DND-41 (cell line): ENCODE data around the gene HIVEP1.

ENCODE experiments used
- ATAC-seq: fragments of 200-7000 bp; cut with Tn5 transposase; 3 replicates; pipeline ENCODE4 v1.9.1; 2021; ENCODE audit warnings: low read depth; ENCODE audit not compliant: insufficient read depth
- DNase-seq: peaks from one replicate; pipeline ENCODE4 v3.0.0-alpha.2; 2020
- H2AFZ ChIP-seq: 2 replicates; pipeline ENCODE4 v1.6.0; 2012; ENCODE audit warnings: low read depth, low read length
- H3K27ac ChIP-seq: 2 replicates; pipeline ENCODE4 v1.5.1; 2012; ENCODE audit warnings: low read length, inconsistent platforms
- H3K27me3 ChIP-seq: fragments of 200-600 bp; sonication (generic); 2 replicates; pipeline ENCODE4 v1.6.0; 2012; ENCODE audit warnings: low read length, mild to moderate bottlenecking, inconsistent platforms; ENCODE audit not compliant: insufficient read depth, poor library complexity
- H3K36me3 ChIP-seq: 2 replicates; pipeline ENCODE4 v1.5.1; 2012; ENCODE audit warnings: low read length, inconsistent platforms; ENCODE audit not compliant: insufficient read depth
- H3K4me1 ChIP-seq: 2 replicates; pipeline ENCODE4 v1.5.1; 2012; ENCODE audit warnings: mild to moderate bottlenecking, low read length; ENCODE audit not compliant: insufficient read depth
- H3K4me2 ChIP-seq: 2 replicates; pipeline ENCODE4 v1.6.0; 2012; ENCODE audit warnings: mild to moderate bottlenecking, moderate library complexity, low read length, inconsistent platforms; ENCODE audit not compliant: insufficient read depth
- H3K4me3 ChIP-seq, 2 experiments: fragments of 200-600 bp in 1 of 2; shearing (Covaris generic) in 1 of 2; 2 replicates each; pipeline ENCODE4 v1.5.1; 2012 to 2016; ENCODE audit warnings: inconsistent platforms in 2 of 2, low read length in 2 of 2, mild to moderate bottlenecking in 2 of 2, low read depth in 1 of 2, moderate library complexity in 1 of 2
- H3K79me2 ChIP-seq: 2 replicates; pipeline ENCODE4 v1.6.0; 2012; ENCODE audit warnings: low read length, inconsistent platforms; ENCODE audit not compliant: insufficient read depth
- H3K9ac ChIP-seq: 2 replicates; pipeline ENCODE4 v1.6.0; 2012; ENCODE audit warnings: low read depth, mild to moderate bottlenecking, inconsistent platforms, low read length, moderate library complexity
- H3K9me3 ChIP-seq: 2 replicates; pipeline ENCODE4 v1.5.1; 2012; ENCODE audit warnings: low read length, moderate library complexity, mild to moderate bottlenecking, inconsistent platforms; ENCODE audit not compliant: insufficient read depth, severe bottlenecking
- H4K20me1 ChIP-seq: 2 replicates; pipeline ENCODE4 v1.6.0; 2012; ENCODE audit warnings: low read length; ENCODE audit not compliant: insufficient read depth
- EZH2 ChIP-seq: IDR thresholded peaks from 3 replicates; pipeline ENCODE4 v1.6.1; 2012; ENCODE audit warnings: borderline replicate concordance, low read depth, mild to moderate bottlenecking, moderate library complexity, low read length, inconsistent platforms; ENCODE audit not compliant: severe bottlenecking
- TF ChIP-seq, protein P1 (sequence below): IDR thresholded peaks from 2 replicates; pipeline ENCODE4 v1.5.1; 2012; ENCODE audit warnings: borderline replicate concordance, low read length, moderate library complexity, mild to moderate bottlenecking; ENCODE audit not compliant: poor library complexity, severe bottlenecking; ENCODE audit errors: extremely low read depth

HIVEP1 gene

DNA sequence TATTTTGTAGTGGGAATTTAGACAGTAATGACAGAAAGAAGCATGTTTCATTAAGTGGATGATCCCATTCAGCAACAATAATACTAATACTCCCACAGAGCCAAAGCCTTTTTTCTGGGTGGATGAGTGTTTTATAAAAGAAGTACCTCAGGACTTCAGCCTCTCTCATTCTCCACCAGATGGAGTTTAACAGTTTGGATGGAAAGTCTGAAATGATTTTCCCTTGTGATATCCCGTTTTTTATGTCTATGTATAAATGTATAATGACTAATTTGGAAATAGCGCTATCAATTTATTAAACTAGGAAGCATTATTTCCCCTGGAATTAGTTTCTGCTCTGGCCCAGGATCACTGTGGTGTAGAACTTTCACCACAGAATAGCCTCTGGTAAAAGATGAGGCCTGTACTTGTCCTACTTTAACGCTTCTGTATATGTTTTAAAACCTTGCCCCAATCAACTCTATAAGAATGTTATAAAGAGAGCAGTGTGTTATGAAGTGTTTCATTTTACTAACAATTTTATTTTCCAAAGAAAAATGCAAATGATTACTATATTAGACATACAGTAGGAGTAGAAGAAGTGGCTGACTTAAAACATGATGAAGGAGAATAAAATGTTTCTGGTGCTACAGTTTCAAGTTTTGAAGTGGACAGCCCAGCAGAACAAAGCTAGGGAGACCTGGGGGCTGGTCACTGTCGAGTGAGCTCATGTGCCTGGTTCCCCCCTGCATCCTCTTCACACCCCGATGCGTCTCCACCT, 135.6 kb downstream of the HIVEP1 start:
- Histone ChIP-seq H3K27ac (no peak overlapping the region), H3K4me2 (no peak overlapping the region), H3K9me3 (no peaks in the 10 kb centered on the region), H2AFZ (no peak overlapping the region), H3K36me3 (no peaks in the 10 kb centered on the region), H3K4me3 (no peak overlapping the region), H3K79me2 (no peaks in the 10 kb centered on the region), H3K27me3 (no peaks in the 10 kb centered on the region), H3K4me1 (no peaks in the 10 kb centered on the region), H3K9ac (no peak overlapping the region), H4K20me1 (no peaks in the 10 kb centered on the region)
- TF ChIP-seq, protein P1, sequence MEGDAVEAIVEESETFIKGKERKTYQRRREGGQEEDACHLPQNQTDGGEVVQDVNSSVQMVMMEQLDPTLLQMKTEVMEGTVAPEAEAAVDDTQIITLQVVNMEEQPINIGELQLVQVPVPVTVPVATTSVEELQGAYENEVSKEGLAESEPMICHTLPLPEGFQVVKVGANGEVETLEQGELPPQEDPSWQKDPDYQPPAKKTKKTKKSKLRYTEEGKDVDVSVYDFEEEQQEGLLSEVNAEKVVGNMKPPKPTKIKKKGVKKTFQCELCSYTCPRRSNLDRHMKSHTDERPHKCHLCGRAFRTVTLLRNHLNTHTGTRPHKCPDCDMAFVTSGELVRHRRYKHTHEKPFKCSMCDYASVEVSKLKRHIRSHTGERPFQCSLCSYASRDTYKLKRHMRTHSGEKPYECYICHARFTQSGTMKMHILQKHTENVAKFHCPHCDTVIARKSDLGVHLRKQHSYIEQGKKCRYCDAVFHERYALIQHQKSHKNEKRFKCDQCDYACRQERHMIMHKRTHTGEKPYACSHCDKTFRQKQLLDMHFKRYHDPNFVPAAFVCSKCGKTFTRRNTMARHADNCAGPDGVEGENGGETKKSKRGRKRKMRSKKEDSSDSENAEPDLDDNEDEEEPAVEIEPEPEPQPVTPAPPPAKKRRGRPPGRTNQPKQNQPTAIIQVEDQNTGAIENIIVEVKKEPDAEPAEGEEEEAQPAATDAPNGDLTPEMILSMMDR: no peak
- TF ChIP-seq EZH2: no peak
- DNase-seq: no peak
- ATAC-seq: no peak

DNA sequence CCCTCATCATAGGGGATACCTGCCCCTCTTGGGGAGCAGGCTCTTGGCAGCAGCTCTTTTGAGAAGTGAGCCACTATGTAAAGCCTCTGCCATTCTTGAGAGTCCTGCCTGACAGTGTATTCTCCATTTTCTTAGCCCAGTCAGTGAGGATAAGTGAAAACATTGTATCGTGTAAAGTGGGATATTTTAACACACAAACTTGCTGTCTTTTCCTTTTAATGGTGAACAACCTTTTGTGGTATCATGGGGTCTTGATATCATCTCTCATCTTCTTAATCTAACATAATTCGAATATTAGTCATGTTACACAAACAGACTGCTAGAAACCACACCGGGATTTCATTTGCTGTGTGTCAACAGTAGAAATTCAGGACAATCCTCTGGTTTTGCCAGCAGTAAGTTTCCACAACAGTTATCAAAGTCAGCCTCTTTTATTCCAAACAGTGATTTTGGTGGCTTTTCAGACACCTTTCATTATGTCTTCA, 136.2 kb downstream of the HIVEP1 start:
- Histone ChIP-seq H3K27me3 (no peaks in the 10 kb centered on the region), H3K4me1 (no peaks in the 10 kb centered on the region), H2AFZ (no peak overlapping the region), H3K4me2 (no peak overlapping the region), H3K79me2 (no peaks in the 10 kb centered on the region), H3K9me3 (no peaks in the 10 kb centered on the region), H3K9ac (no peak overlapping the region), H3K36me3 (no peaks in the 10 kb centered on the region), H4K20me1 (no peaks in the 10 kb centered on the region), H3K4me3 (no peak overlapping the region), H3K27ac (no peak overlapping the region)
- TF ChIP-seq EZH2: no peak
- TF ChIP-seq, protein P1: no peak
- ATAC-seq (no peak), DNase-seq (no peak)

DNA sequence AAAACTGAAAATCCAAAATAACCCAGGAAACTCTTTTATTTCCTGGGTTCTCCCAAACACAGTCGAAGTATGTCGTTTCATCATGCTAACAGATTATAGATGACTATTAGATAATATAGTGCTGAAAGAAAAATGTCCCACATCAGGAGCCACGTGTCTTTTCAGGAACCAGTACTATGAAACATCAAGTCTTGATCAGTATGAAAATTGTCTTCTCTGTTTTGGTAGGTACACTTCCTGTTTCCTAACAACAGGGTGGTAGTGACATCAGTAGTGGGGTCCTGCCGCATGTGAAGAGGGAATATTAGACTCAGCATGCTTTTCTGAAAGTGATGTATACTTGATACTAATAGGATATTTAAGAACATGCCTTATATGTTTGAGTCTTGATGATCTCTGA, 136.7 kb downstream of the HIVEP1 start:
- H3K4me2 ChIP-seq: no peak overlapping the region
- H3K9ac ChIP-seq: no peak overlapping the region
- H3K27ac ChIP-seq: no peak overlapping the region
- no peaks in the 10 kb centered on the region for H3K27me3 ChIP-seq
- H3K4me3 ChIP-seq: no peak overlapping the region
- no peaks in the 10 kb centered on the region for H4K20me1 ChIP-seq
- H3K4me1 ChIP-seq: no peaks in the 10 kb centered on the region
- ATAC-seq (no peak), DNase-seq (no peak)
- H3K9me3 ChIP-seq: no peaks in the 10 kb centered on the region
- TF ChIP-seq EZH2: no peak
- H2AFZ ChIP-seq: no peak overlapping the region
- no peaks in the 10 kb centered on the region for H3K36me3 ChIP-seq
- no peaks in the 10 kb centered on the region for H3K79me2 ChIP-seq

DNA sequence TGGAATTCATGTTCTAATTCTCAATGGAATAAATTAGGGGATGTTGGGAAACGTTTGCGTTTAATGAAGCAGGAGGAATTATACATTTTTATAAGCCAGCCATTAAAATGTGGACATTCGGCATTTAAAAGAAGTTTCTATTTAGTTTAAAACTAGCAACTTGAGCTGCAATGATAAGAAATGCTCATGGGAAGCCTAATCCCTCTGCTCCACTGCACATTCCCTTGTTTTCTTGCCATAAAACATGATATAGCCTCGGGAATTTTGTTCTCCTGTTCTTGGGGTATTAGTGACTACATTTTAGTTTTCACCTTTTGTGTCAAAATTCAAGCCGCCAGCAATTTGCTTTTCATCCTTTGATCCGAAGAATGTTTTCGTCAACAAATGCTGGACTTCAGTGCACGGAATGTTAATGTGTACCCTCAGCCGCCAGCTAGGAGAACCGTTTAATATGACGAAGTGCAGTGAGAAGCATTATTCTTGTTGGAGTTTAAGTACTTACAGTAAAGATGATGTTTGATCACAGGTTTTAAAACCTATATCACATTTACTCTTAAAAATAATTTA, 137.9 kb downstream of the HIVEP1 start:
- no peak for DNase-seq
- Histone ChIP-seq H3K36me3 (no peaks in the 10 kb centered on the region), H2AFZ (no peak overlapping the region), H3K9ac (no peak overlapping the region), H3K4me3 (no peak overlapping the region), H3K9me3 (no peaks in the 10 kb centered on the region), H3K27ac (no peak overlapping the region), H3K27me3 (no peaks in the 10 kb centered on the region), H3K4me1 (no peaks in the 10 kb centered on the region), H3K4me2 (no peak overlapping the region), H4K20me1 (no peaks in the 10 kb centered on the region), H3K79me2 (no peaks in the 10 kb centered on the region)
- no peak for TF ChIP-seq EZH2
- TF ChIP-seq, protein P1: no peak
- ATAC-seq: no peak
